ENCODE data around the gene AAMP. TPM values are rescaled to one million over a fixed set of nuclear protein-coding genes. Genes with fewer than 3 reads are reported as not detected.
"Not testable (repeated sequence)": the region's sequence is repeated elsewhere in the genome, so short reads cannot be mapped to it uniquely, and the experiment has no call there.

AAMP gene
- total and polyA plus RNA-seq, 2 donors from 2014 or later, result 70.1 to 108 TPM

DNA sequence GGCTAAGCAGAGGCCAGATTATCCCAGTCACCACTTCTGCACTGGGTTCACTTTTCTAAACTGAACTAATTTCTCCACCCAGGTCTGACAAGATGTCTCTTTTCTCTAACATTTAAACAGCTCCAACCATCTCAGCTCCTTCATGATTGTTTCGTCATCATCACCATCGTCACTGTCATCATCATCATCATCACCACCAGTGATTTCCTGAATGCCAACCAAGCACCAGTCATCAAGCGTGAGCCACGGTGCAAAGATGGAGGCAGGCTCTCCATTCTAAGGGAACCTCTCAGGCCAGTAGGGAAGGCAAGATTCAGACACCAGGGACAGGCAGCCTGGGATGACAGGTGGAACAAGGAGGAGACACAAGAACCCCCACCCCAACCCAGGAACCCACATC lies 47.9 kb upstream of the AAMP start:
- no peaks in the 10 kb centered on the region for H3K9me3 ChIP-seq (ENCODE audit: control insufficient read depth in 2 of 3, insufficient read depth in 1 of 3, low read length in 3 of 3)
- intact Hi-C loops (cut with DNase I), result no loop called here
- TF ChIP-seq, protein P1, sequence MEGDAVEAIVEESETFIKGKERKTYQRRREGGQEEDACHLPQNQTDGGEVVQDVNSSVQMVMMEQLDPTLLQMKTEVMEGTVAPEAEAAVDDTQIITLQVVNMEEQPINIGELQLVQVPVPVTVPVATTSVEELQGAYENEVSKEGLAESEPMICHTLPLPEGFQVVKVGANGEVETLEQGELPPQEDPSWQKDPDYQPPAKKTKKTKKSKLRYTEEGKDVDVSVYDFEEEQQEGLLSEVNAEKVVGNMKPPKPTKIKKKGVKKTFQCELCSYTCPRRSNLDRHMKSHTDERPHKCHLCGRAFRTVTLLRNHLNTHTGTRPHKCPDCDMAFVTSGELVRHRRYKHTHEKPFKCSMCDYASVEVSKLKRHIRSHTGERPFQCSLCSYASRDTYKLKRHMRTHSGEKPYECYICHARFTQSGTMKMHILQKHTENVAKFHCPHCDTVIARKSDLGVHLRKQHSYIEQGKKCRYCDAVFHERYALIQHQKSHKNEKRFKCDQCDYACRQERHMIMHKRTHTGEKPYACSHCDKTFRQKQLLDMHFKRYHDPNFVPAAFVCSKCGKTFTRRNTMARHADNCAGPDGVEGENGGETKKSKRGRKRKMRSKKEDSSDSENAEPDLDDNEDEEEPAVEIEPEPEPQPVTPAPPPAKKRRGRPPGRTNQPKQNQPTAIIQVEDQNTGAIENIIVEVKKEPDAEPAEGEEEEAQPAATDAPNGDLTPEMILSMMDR (IDR thresholded peaks at IDR 0.05; ENCODE audit: borderline replicate concordance, extremely low read depth, insufficient read depth), result no peak
- H3K27me3 ChIP-seq (ENCODE audit: control insufficient read depth, insufficient read depth, low read length), result no peaks in the 10 kb centered on the region
- no peak overlapping the region for H3K27ac ChIP-seq (ENCODE audit: low read depth in 2 of 2, low read length in 2 of 2)
- H3K4me3 ChIP-seq (ENCODE audit: low read length in 3 of 3), result no peak overlapping the region
- H3K36me3 ChIP-seq (ENCODE audit: control insufficient read depth in 2 of 3, insufficient read depth in 3 of 3, low read length in 3 of 3), result no peaks in the 10 kb centered on the region
- no peak overlapping the region for H3K9ac ChIP-seq (ENCODE audit: low read length in 3 of 3)
- FAIRE-seq (no peak), DNase-seq (no peak)
- peaks cover 0 to 12% (median 9%) of the 10 kb centered on the region in 3 donors for H3K4me1 ChIP-seq (ENCODE audit: control insufficient read depth in 2 of 3, insufficient read depth in 2 of 3, low read depth in 1 of 3, low read length in 3 of 3)

DNA sequence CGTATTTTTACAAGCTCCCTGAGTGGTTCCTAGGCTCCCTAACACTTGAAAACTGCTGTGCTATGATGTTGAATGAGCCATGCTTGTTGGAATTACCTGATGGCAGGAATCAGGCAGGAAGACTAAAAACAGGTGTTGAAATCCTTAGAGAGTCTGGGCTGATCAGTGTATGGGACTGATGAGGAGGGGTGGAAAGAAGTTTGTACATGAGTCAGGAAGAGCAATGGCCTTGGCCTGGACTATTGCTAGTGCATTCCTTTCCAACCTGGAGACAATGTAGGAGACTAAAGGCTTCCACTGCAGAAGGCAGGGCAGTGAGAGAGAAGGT lies 47.3 kb upstream of the AAMP start:
- intact Hi-C loops (cut with DNase I), result no loop called here
- no peak overlapping the region for H3K27ac ChIP-seq (ENCODE audit: low read depth in 2 of 2, low read length in 2 of 2)
- no peak for DNase-seq

DNA sequence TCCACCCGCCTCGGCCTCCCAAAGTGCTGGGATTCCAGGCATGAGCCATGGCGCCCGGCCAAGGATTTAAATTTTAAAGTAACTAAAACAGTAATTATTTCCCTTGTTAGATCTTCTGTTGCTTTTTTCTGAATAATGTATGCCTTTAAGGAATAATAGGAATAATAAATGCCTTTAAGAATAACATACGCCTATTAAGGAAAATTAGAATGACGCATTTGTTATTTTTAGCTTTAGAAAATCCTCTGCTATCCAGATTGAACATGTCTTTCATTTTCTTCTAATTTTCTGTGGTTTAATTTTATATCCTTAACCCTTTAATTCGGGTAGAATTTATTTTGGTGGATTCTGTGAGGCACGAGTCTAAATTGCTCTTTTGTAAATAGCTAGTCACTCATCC lies 45.5 kb upstream of the AAMP start:
- Histone ChIP-seq H3K27me3 (ENCODE audit: control insufficient read depth, insufficient read depth, low read length) (no peaks in the 10 kb centered on the region), H3K36me3 (ENCODE audit: control insufficient read depth in 2 of 3, insufficient read depth in 3 of 3, low read length in 3 of 3) (no peaks in the 10 kb centered on the region), H3K9me3 (ENCODE audit: control insufficient read depth in 2 of 3, insufficient read depth in 1 of 3, low read length in 3 of 3) (no peaks in the 10 kb centered on the region), H3K4me3 (ENCODE audit: low read length in 3 of 3) (no peak overlapping the region), H3K4me1 (ENCODE audit: control insufficient read depth in 2 of 3, insufficient read depth in 2 of 3, low read depth in 1 of 3, low read length in 3 of 3) (peaks cover 4 to 6% (median 5%) of the 10 kb centered on the region in 3 donors), H3K9ac (ENCODE audit: low read length in 3 of 3) (no peak overlapping the region), H3K27ac (ENCODE audit: low read depth in 2 of 2, low read length in 2 of 2) (no peak overlapping the region)
- FAIRE-seq, result no peak
- DNase-seq, result peak in 1 of 5 donors; percentile 79
- TF ChIP-seq, protein P1 (IDR thresholded peaks at IDR 0.05; ENCODE audit: borderline replicate concordance, extremely low read depth, insufficient read depth), result no peak
- intact Hi-C loops (cut with DNase I), result no loop called here

More for the DNA sequence above, 47.3 kb upstream of the AAMP start:
- H3K4me1 ChIP-seq (ENCODE audit: control insufficient read depth in 2 of 3, insufficient read depth in 2 of 3, low read depth in 1 of 3, low read length in 3 of 3), result peaks cover under 1 to 8% (median 5%) of the 10 kb centered on the region in 3 donors
- no peaks in the 10 kb centered on the region for H3K9me3 ChIP-seq (ENCODE audit: control insufficient read depth in 2 of 3, insufficient read depth in 1 of 3, low read length in 3 of 3)
- H3K9ac ChIP-seq (ENCODE audit: low read length in 3 of 3), result no peak overlapping the region
- FAIRE-seq, result no peak
- H3K27me3 ChIP-seq (ENCODE audit: control insufficient read depth, insufficient read depth, low read length), result no peaks in the 10 kb centered on the region
- TF ChIP-seq, protein P1 (IDR thresholded peaks at IDR 0.05; ENCODE audit: borderline replicate concordance, extremely low read depth, insufficient read depth), result no peak
- no peak overlapping the region for H3K4me3 ChIP-seq (ENCODE audit: low read length in 3 of 3)
- no peaks in the 10 kb centered on the region for H3K36me3 ChIP-seq (ENCODE audit: control insufficient read depth in 2 of 3, insufficient read depth in 3 of 3, low read length in 3 of 3)

DNA sequence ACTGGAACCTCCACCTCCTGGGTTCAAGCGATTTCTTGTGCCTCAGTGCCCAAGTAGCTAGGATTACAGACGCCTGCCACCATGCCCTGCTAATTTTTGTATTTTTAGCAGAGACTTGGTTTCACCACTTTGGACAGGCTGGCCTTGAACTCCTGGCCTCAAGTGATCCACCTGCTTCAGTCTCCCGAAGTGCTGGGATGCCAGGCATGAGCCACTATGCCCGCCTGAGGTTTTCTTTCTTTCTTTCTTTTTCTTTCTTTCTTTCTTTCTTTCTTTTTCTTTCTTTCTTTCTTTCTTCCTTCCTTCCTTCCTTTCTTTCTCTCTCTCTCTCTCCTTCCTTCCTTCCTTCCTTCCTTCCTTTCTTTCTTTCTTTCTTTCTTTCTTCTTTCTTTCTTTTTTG lies 44.8 kb upstream of the AAMP start:
- FAIRE-seq; H3K27me3 ChIP-seq (ENCODE audit: control insufficient read depth, insufficient read depth, low read length); H3K9me3 ChIP-seq (ENCODE audit: control insufficient read depth in 2 of 3, insufficient read depth in 1 of 3, low read length in 3 of 3); DNase-seq; H3K4me3 ChIP-seq (ENCODE audit: low read length in 3 of 3); intact Hi-C loops (cut with DNase I); H3K9ac ChIP-seq (ENCODE audit: low read length in 3 of 3); H3K36me3 ChIP-seq (ENCODE audit: control insufficient read depth in 2 of 3, insufficient read depth in 3 of 3, low read length in 3 of 3); H3K4me1 ChIP-seq (ENCODE audit: control insufficient read depth in 2 of 3, insufficient read depth in 2 of 3, low read depth in 1 of 3, low read length in 3 of 3); H3K27ac ChIP-seq (ENCODE audit: low read depth in 2 of 2, low read length in 2 of 2): not testable (repeated sequence)
